NCI-H2196 treated with DMSO at 0.1 percent for 48 hours (cell line): ENCODE results near the gene DNAJB6.

Source experiments
- DNase-seq: peaks from one replicate; lab custom pipeline; 2025; ENCODE audit not compliant: unreplicated experiment; lab: John Stamatoyannopoulos, UW

Gene DNAJB6

DNA sequence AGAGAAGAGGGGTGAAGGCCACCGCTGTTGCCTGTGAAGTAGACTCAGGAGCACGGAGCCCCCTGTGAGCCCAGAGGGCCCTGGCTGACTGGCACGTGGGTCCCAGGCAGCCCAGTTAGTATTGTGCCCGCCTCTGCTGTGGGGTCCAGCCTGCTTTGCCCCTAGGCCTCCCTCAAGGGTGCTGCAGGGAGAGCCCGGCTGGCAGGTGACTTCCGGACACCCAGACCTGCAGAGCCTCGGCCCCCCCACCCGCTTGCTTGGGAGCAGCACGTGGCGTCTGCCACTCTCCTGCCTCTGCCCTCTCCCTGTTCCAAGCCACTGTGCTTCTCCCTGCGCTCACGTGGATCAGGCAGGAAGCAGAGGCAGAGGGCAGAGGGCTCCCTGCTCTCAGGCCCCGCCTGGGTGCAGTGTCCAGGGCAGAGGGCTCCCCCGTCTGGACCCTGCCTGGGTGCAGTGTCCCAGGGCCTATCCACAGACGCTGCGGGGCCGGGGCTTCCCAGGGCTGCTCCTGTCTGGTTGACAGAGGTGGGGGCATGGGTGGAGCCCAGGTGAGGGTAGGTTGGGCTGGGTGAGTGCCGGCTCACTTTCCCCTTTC, 88.4 kb downstream of the DNAJB6 start:
- no peak for DNase-seq

- DNase-seq: no peak
Measured at GRCh38 chr7:157425761-157426160, 89.0 kb downstream of the DNAJB6 start.

GRCh38 chr7:157426463-157427301, 89.9 kb downstream of the DNAJB6 start:
- no peak for DNase-seq

GRCh38 chr7:157427811-157428553, 91.2 kb downstream of the DNAJB6 start:
- no peak for DNase-seq

GRCh38 chr7:157428554-157428945, 91.7 kb downstream of the DNAJB6 start:
- DNase-seq: no peak

GRCh38 chr7:157429001-157429679, 92.3 kb downstream of the DNAJB6 start:
- no peak for DNase-seq

DNA sequence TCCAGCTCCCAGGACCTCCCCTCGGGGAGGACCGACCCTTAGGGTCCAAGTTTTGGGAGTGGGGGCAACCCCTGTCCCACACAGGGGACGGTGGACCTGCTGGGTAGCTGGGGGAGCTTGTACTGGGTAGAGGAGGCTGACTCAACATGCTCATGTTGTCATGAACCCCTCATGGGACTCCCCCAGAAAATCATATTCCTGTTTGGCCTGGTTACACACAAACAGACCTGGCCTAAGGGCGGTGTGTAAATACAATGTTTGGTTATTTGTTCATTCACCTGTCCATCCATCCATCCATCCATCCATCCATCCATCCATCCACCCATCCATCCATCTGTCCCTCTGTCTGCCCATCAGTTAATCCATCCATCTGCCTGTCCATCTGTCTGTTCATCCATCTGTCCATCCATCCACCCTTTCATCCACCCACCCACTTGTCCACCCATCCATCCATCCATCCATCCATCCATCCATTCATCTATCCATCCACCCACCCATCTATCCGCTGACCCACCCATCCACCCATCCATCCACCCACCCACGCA, 92.9 kb downstream of the DNAJB6 start:
- no peak for DNase-seq

- no peak for DNase-seq
Measured at GRCh38 chr7:157430721-157431120, 93.9 kb downstream of the DNAJB6 start.

DNA sequence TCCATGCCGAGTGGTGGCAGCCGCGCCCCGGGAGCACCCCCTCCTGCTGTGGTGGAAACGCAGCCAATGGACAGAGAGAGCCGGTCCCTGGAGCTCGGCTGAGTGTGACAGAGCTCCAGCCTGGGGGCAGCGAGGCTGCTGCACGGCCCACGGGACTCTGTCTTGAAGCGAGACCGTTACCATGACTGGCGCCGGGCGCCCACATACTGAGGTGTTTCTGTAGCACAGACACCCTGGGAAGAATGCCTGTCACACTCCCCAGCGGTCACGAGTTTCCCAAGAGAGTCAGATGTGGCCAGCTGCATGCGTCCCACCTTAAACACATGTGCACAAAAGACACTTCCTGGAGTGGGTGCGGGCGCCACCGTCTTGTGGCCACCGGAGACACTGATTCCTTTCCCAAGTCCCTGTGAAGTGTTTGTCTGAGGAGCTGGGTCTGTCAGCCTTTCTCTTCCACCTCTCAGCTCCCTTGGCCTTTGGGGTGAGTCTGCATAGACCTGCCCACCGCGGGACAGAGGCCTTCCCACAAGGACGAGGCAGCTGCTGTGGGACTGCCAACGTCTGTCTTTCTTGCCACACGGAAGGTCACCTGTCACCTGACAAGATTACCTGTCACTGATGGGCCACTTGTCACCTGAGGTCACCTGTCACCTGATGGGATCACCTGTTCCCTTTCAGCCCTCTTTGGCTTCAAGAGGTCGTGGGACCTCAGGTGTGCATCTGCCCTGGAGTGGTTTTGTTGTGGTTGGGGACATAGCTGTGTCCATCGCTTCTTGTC, 94.6 kb downstream of the DNAJB6 start:
- DNase-seq: no peak

GRCh38 chr7:157431951-157432540, 95.2 kb downstream of the DNAJB6 start:
- no peak for DNase-seq

DNA sequence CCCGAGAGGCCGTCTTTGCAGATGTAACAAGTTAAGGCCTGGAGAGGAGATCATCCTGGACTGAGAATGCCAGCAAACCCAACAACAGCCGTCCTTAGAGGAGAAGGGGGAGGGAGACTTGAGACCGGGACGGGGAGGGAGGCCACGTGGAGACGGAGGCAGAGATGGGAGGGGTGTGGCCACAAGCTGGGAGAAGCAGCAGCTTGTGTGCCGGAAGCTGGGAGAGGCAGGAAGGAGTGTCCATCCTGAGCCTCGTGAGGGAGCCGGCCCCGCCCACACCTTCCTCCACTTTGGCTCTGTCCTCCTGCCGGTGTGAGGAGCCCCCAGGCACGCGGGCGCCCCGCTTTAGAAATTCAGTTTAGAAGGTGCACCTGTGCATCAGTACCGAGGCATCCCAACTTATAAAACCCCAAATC, 95.7 kb downstream of the DNAJB6 start:
- DNase-seq: peak; percentile 54

DNA sequence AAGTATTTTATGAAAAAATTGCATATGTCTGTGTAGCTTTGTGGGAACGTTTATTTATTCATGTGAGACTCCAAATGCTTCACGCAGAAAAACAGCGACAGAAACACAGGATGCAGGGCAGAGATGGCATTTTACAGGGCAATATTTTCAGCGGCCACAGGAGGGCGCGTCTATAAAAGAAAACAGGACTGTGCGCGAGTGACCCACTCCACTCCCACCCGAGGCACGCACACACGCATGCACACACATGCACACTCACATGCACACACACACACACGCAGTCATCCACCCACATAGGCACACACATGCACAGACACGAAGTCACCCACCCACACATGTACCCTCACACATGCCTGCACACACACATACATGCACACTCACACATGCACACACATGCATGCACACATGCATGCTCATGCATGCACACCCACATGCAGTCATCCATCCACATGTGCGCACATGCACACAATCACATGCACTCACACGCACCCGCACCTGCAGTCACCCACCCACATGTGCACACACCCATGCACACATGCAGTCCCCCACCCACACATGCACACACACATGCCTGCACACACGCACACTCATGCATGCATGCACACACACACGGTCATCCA, 96.3 kb downstream of the DNAJB6 start:
- DNase-seq: peak; percentile 2

DNA sequence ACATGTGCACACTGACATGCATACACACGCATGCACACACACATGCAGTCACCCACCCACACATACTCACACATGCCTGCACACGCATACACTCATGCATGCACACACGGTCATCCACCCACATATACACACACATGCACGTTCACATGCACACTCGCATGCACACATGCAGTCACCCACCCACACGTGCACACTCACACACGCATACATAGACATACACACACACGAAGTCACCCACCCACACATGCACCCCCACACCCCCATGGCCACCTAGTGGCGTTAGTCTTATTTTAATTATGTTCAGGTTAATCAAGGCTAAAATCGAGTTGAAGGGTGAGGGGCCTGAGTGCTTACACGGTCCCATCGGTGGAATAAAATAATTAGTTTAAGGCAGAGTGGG, 96.8 kb downstream of the DNAJB6 start:
- DNase-seq: no peak

- DNase-seq: no peak
Measured at GRCh38 chr7:157434231-157434630, 97.4 kb downstream of the DNAJB6 start.

GRCh38 chr7:157434701-157435100, 97.9 kb downstream of the DNAJB6 start:
- DNase-seq: no peak

DNA sequence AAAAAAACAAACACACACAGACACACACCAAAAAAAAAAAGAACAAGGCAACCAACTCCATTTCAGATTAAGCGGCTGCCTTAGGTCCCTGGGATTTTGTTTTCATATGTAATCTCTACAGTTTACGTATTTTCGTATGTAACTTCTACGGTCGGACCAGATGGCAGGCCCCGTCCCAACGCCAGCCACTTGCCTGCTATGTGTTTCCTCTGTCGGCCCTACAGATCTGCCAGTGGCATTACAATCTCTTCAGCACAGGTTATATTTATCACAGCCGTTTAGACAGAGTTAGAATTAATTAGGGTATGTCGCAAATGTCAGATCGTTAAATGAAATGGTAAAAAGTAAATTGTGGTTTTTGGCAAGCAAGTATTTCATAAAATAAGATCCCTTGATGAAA, 99.3 kb downstream of the DNAJB6 start:
- DNase-seq: no peak

- DNase-seq: no peak
Measured at GRCh38 chr7:157436763-157437480, 100.1 kb downstream of the DNAJB6 start.

DNA sequence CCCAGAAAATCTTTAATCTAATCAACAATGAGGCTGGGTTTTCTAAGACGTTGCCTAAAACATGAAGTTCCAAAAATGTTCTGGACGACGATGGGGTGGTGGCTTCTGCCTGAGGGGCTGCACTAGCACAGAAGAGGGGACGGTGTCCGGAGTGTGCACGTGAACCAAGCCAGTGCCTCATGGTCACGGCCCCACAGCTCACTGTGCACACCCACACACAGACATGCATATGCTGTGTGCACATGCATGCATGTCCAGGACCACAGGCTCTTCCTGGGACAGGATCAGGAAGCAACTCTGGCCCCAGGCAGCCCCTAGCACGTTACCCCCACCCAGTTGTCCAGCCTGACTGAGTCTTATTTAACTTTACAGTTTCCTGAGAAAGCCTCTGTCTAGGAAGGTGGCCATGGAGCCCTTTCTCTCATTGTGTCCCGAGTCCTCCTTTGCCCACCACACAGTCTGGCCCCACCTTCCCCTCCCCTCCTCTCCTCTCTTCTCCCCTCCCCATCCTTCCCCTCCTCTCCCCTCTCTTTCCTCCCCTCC, 100.8 kb downstream of the DNAJB6 start:
- no peak for DNase-seq
